PC-3 (cell line): ENCODE results near the gene DDO. TPM values are rescaled to one million over a fixed set of nuclear protein-coding genes. Genes with fewer than 3 reads are reported as not detected.

Source experiments
- ATAC-seq: fragments of 200-7000 bp; cut with Tn5 transposase; 2 replicates; pipeline ENCODE4 v1.9.1; 2020; ENCODE audit warnings: mild to moderate bottlenecking, moderate library complexity
- BruUV-seq: library from RNA; stranded (reverse); fragments of 400-500 nt; replicated peaks from 2 replicates; lab custom pipeline; 2021; lab: Mats Ljungman, UMichigan
- CTCF ChIA-PET: fragments of 300-600 bp; sonication (Branson Sonifier 250); formaldehyde crosslinking; loops from one replicate; lab custom pipeline; 2022; ENCODE audit warnings: antibody characterized with exemption; lab: Charles Lee
- POLR2A ChIA-PET: fragments of 300-600 bp; sonication (Branson Sonifier 250); formaldehyde crosslinking; loops from one replicate; lab custom pipeline; 2022; ENCODE audit warnings: antibody characterized with exemption; ENCODE audit not compliant: unreplicated experiment; lab: Charles Lee
- DNase-seq: peaks from one replicate; pipeline ENCODE4 v3.0.0-alpha.2; 2015
- H2AFZ ChIP-seq: fragments of 300-600 bp; sonication (generic); 2 replicates; pipeline ENCODE4 v1.6.0; 2016; ENCODE audit warnings: antibody characterized with exemption, low read length
- H3F3A ChIP-seq: fragments of 300-600 bp; sonication (generic); one replicate; pipeline ENCODE4 v1.6.0; 2017; ENCODE audit warnings: antibody characterized with exemption, low read length, control low read depth, mild to moderate bottlenecking; ENCODE audit not compliant: unreplicated experiment
- H3K27ac ChIP-seq: fragments of 300-600 bp; sonication (generic); 2 replicates; pipeline ENCODE4 v1.5.1; 2016; ENCODE audit warnings: mild to moderate bottlenecking, low read length
- H3K27me3 ChIP-seq: fragments of 300-600 bp; sonication (generic); 2 replicates; pipeline ENCODE4 v1.6.1; 2016; ENCODE audit warnings: low read length, mixed read lengths
- H3K36me3 ChIP-seq: fragments of 300-600 bp; sonication (generic); 2 replicates; pipeline ENCODE4 v1.6.1; 2016; ENCODE audit warnings: low read depth, mixed run types, low read length, mixed read lengths
- H3K4me1 ChIP-seq: fragments of 300-600 bp; sonication (generic); 2 replicates; pipeline ENCODE4 v1.5.1; 2016; ENCODE audit warnings: low read length; ENCODE audit not compliant: insufficient read depth
- H3K4me2 ChIP-seq: fragments of 300-600 bp; sonication (generic); 2 replicates; pipeline ENCODE4 v1.6.0; 2016; ENCODE audit warnings: low read length
- H3K4me3 ChIP-seq: fragments of 300-600 bp; sonication (generic); 2 replicates; pipeline ENCODE4 v1.5.1; 2016; ENCODE audit warnings: mild to moderate bottlenecking, low read length, mixed read lengths
- H3K79me2 ChIP-seq: fragments of 300-600 bp; sonication (generic); 2 replicates; pipeline ENCODE4 v1.6.1; 2017; ENCODE audit warnings: low read length, mixed read lengths
- H3K9ac ChIP-seq: fragments of 300-600 bp; sonication (generic); 2 replicates; pipeline ENCODE4 v1.6.0; 2016; ENCODE audit warnings: mild to moderate bottlenecking, low read length
- H3K9me2 ChIP-seq: fragments of 300-600 bp; sonication (generic); replicated peaks from 2 replicates; pipeline ENCODE4 v1.6.1; 2016; ENCODE audit warnings: mixed run types, low read length, mixed read lengths
- H3K9me3 ChIP-seq: fragments of 300-600 bp; sonication (generic); 2 replicates; pipeline ENCODE4 v1.6.1; 2016; ENCODE audit warnings: low read length, mixed read lengths
- H4K20me1 ChIP-seq: fragments of 300-600 bp; sonication (generic); 2 replicates; pipeline ENCODE4 v1.6.1; 2016; ENCODE audit warnings: low read length, mixed read lengths
- CTCF ChIP-seq: fragments of 300-600 bp; sonication (generic); conservative IDR thresholded peaks from 2 replicates; pipeline ENCODE4 v1.5.1; 2017; ENCODE audit warnings: antibody characterized with exemption, low read depth, mild to moderate bottlenecking, low read length
- EZH2 ChIP-seq: fragments of 300-600 bp; sonication (generic); IDR thresholded peaks from one replicate; pipeline ENCODE4 v1.6.1; 2017; ENCODE audit warnings: antibody characterized with exemption, mild to moderate bottlenecking, low read length; ENCODE audit not compliant: unreplicated experiment
- EZH2phosphoT487 ChIP-seq: fragments of 300-600 bp; sonication (generic); IDR thresholded peaks from 2 replicates; pipeline ENCODE4 v1.6.1; 2018; ENCODE audit warnings: mild to moderate bottlenecking, antibody characterized with exemption, low read length, borderline replicate concordance
- intact Hi-C: fragments of 100-400 bp; cut with micrococcal nuclease; formaldehyde crosslinking; loops from 2 replicates; pipeline ENCODE4 v1.9.0; 2023
- total RNA-seq: library from RNA; depleted of rRNA; stranded (reverse); fragments of >200 nt; gene quantifications from 2 replicates; pipeline ENCODE4 v1.2.3, GENCODE V29; 2014

DDO gene
- total RNA-seq, 1 experiment from 2014 or later, result not detected

- H3K79me2 ChIP-seq, result no peaks in the 10 kb centered on the region
- no peak for DNase-seq
- H4K20me1 ChIP-seq, result no peaks in the 10 kb centered on the region
- H3K4me2 ChIP-seq, result no peak overlapping the region
- no peak overlapping the region for H2AFZ ChIP-seq
- no peaks in the 10 kb centered on the region for H3F3A ChIP-seq
- H3K36me3 ChIP-seq, result no peaks in the 10 kb centered on the region
- no TSS peak for BruUV-seq
- no peak for ATAC-seq
- H3K4me1 ChIP-seq, result no peaks in the 10 kb centered on the region
- CTCF ChIA-PET, result no interaction called here
- no peaks in the 10 kb centered on the region for H3K9me3 ChIP-seq
- no peaks in the 10 kb centered on the region for H3K9me2 ChIP-seq
- no peak overlapping the region for H3K4me3 ChIP-seq
- no peak overlapping the region for H3K9ac ChIP-seq
- POLR2A ChIA-PET, result no interaction called here
- no peak overlapping the region for H3K27ac ChIP-seq
- H3K27me3 ChIP-seq, result peaks cover 39% of the 10 kb centered on the region
- no peak for TF ChIP-seq CTCF
- no peak for TF ChIP-seq EZH2
- TF ChIP-seq EZH2phosphoT487, result no peak
- intact Hi-C loops, result no loop called here
Observed at GRCh38 chr6:110421749-110422443, 6.5 kb upstream of the DDO start.

- H3K9me3 ChIP-seq, result no peaks in the 10 kb centered on the region
- H4K20me1 ChIP-seq, result no peaks in the 10 kb centered on the region
- CTCF ChIA-PET, result no interaction called here
- DNase-seq (no peak), ATAC-seq (no peak)
- no peaks in the 10 kb centered on the region for H3K9me2 ChIP-seq
- H2AFZ ChIP-seq, result no peak overlapping the region
- H3K4me1 ChIP-seq, result no peaks in the 10 kb centered on the region
- H3K4me3 ChIP-seq, result no peak overlapping the region
- TF ChIP-seq CTCF, result no peak
- TF ChIP-seq EZH2phosphoT487, result no peak
- no peak for TF ChIP-seq EZH2
- no TSS peak for BruUV-seq
- no peaks in the 10 kb centered on the region for H3K36me3 ChIP-seq
- POLR2A ChIA-PET, result no interaction called here
- H3K27me3 ChIP-seq, result peaks cover 17% of the 10 kb centered on the region
- no peaks in the 10 kb centered on the region for H3F3A ChIP-seq
- H3K4me2 ChIP-seq, result no peak overlapping the region
- no peaks in the 10 kb centered on the region for H3K79me2 ChIP-seq
- no peak overlapping the region for H3K27ac ChIP-seq
- intact Hi-C loops, result no loop called here
- no peak overlapping the region for H3K9ac ChIP-seq
Observed at GRCh38 chr6:110419028-110419739, 3.8 kb upstream of the DDO start.

GRCh38 chr6:110418594-110418993 lies 3.2 kb upstream of the DDO start:
- Histone ChIP-seq H3F3A (no peaks in the 10 kb centered on the region), H3K36me3 (no peaks in the 10 kb centered on the region), H3K4me2 (no peak overlapping the region), H3K4me3 (no peak overlapping the region), H3K9me2 (no peaks in the 10 kb centered on the region), H3K9ac (no peak overlapping the region), H3K27ac (no peak overlapping the region), H2AFZ (no peak overlapping the region), H3K9me3 (no peaks in the 10 kb centered on the region), H4K20me1 (no peaks in the 10 kb centered on the region), H3K79me2 (no peaks in the 10 kb centered on the region), H3K27me3 (peaks cover 12% of the 10 kb centered on the region; the same call in 1 of the 2 replicates), H3K4me1 (no peaks in the 10 kb centered on the region)
- ChIA-PET CTCF (no interaction called here), POLR2A (no interaction called here)
- BruUV-seq, result no TSS peak
- no peak for DNase-seq
- TF ChIP-seq EZH2 (no peak), EZH2phosphoT487 (no peak), CTCF (no peak)
- intact Hi-C loops, result no loop called here
- no peak for ATAC-seq
